Ishikawa (cell line): ENCODE results near the gene PHLPP2.

Experiments used
- CEBPB ChIP-seq: IDR thresholded peaks from 2 replicates; pipeline ENCODE4 v1.6.1; 2012
- CREB1 ChIP-seq: IDR thresholded peaks from 2 replicates; pipeline ENCODE4 v1.6.1; 2012; ENCODE audit warnings: low read depth
- EGR1 ChIP-seq: IDR thresholded peaks from 2 replicates; pipeline ENCODE4 v1.6.1; 2012
- EP300 ChIP-seq: IDR thresholded peaks from 2 replicates; pipeline ENCODE4 v1.6.1; 2012; ENCODE audit warnings: borderline replicate concordance
- FOXM1 ChIP-seq: IDR thresholded peaks from 2 replicates; pipeline ENCODE4 v1.6.1; 2012; ENCODE audit warnings: low read depth, borderline replicate concordance
- MAX ChIP-seq: IDR thresholded peaks from 2 replicates; pipeline ENCODE4 v1.6.1; 2012
- NFIC ChIP-seq: IDR thresholded peaks from 2 replicates; pipeline ENCODE4 v1.6.1; 2012
- RAD21 ChIP-seq: IDR thresholded peaks from 2 replicates; pipeline ENCODE4 v1.6.1; 2012; ENCODE audit warnings: low read depth
- TAF1 ChIP-seq: IDR thresholded peaks from 2 replicates; pipeline ENCODE4 v1.6.1; 2012; ENCODE audit warnings: low read depth, mild to moderate bottlenecking
- TCF12 ChIP-seq: IDR thresholded peaks from 2 replicates; pipeline ENCODE4 v1.6.1; 2012; ENCODE audit warnings: low read depth
- TEAD4 ChIP-seq: IDR thresholded peaks from 2 replicates; pipeline ENCODE4 v1.6.1; 2012
- USF1 ChIP-seq: IDR thresholded peaks from 2 replicates; pipeline ENCODE4 v1.6.1; 2012
- YY1 ChIP-seq: IDR thresholded peaks from 2 replicates; pipeline ENCODE4 v1.6.1; 2012; ENCODE audit warnings: low read depth
- ZBTB7A ChIP-seq: IDR thresholded peaks from 2 replicates; pipeline ENCODE4 v1.6.1; 2012; ENCODE audit warnings: low read depth
- TF ChIP-seq, protein P1 (sequence below): IDR thresholded peaks from 2 replicates; pipeline ENCODE4 v1.6.1; 2012; ENCODE audit warnings: low read depth, mild to moderate bottlenecking

The PHLPP2 gene

GRCh38 chr16:71758293-71758760, 33.8 kb upstream of the PHLPP2 start:
- TF ChIP-seq TCF12 (no peak), USF1 (no peak), ZBTB7A (no peak), RAD21 (no peak), CEBPB (no peak), NFIC (no peak), TAF1 (no peak), EGR1 (no peak), EP300 (no peak), YY1 (no peak), TEAD4 (no peak), FOXM1 (no peak), CREB1 (no peak), MAX (no peak)
- TF ChIP-seq, protein P1, sequence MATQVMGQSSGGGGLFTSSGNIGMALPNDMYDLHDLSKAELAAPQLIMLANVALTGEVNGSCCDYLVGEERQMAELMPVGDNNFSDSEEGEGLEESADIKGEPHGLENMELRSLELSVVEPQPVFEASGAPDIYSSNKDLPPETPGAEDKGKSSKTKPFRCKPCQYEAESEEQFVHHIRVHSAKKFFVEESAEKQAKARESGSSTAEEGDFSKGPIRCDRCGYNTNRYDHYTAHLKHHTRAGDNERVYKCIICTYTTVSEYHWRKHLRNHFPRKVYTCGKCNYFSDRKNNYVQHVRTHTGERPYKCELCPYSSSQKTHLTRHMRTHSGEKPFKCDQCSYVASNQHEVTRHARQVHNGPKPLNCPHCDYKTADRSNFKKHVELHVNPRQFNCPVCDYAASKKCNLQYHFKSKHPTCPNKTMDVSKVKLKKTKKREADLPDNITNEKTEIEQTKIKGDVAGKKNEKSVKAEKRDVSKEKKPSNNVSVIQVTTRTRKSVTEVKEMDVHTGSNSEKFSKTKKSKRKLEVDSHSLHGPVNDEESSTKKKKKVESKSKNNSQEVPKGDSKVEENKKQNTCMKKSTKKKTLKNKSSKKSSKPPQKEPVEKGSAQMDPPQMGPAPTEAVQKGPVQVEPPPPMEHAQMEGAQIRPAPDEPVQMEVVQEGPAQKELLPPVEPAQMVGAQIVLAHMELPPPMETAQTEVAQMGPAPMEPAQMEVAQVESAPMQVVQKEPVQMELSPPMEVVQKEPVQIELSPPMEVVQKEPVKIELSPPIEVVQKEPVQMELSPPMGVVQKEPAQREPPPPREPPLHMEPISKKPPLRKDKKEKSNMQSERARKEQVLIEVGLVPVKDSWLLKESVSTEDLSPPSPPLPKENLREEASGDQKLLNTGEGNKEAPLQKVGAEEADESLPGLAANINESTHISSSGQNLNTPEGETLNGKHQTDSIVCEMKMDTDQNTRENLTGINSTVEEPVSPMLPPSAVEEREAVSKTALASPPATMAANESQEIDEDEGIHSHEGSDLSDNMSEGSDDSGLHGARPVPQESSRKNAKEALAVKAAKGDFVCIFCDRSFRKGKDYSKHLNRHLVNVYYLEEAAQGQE = no peak

DNA sequence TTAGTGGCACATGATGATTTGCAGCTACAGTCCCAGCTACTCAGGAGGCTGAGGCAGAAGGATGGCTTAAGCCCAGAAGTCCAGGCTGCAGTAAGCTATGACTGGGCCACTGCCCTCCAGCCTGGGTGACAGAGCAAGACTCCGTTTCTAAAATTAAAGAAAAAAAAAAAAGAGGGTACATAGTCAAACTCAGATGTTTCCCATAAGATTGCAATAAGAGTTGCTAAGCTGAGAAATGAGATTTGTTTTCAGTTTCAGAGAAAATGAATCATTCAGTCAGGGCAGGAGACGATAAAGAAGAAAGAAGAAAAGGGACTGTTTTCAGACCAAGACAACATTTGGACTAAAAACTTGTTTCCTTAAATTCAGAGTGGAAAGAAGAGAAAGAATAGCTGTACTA, 30.2 kb upstream of the PHLPP2 start:
- TF ChIP-seq FOXM1 (no peak), YY1 (no peak), TEAD4 (no peak), TCF12 (no peak), RAD21 (no peak), EP300 (no peak), EGR1 (no peak), CEBPB (no peak), CREB1 (no peak), MAX (no peak), USF1 (no peak), NFIC (no peak)
- TF ChIP-seq, protein P1 = no peak

DNA sequence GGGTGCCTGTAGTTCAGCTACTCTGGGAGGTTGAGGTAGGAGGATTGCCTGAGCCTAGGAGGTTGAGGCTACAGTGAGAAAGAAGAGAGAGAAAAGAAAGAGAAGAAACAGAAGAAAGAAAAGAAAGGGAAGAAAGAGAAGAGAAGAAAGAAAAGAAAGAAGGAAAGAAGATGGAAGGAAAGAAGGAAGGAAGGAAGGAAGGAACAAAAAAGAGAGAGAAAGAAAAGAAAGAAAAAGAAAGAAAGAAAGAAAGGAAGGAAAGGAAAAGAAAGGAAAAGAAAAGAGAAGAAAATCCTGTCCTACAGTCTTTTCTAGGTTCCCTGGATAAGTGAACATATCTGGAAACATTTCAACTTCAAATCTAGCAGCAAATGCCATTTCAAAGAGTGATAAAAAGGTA, 29.6 kb upstream of the PHLPP2 start:
- TF ChIP-seq ZBTB7A = no peak
- no peak for TF ChIP-seq YY1
- TF ChIP-seq TCF12 = no peak
- TF ChIP-seq MAX = no peak
- no peak for TF ChIP-seq CEBPB

- TF ChIP-seq, protein P1 = no peak
These were observed 23.7 kb upstream of the PHLPP2 start for GRCh38 chr16:71748226-71748625.

- peak; percentile 46 for TF ChIP-seq RAD21
- no peak for TF ChIP-seq YY1
- TF ChIP-seq MAX = no peak
- no peak for TF ChIP-seq USF1
- TF ChIP-seq CREB1 = no peak
- no peak for TF ChIP-seq NFIC
These were observed 22.0 kb upstream of the PHLPP2 start for GRCh38 chr16:71746442-71747046.
